Karpas-422 (cell line): ENCODE measurements around the gene ASTN2. TPM values are rescaled to one million over a fixed set of nuclear protein-coding genes. Genes with fewer than 3 reads are reported as not detected.

ENCODE experiments used
- DNase-seq: peaks from one replicate; pipeline ENCODE4 v3.0.0-alpha.2; 2015
- H2AFZ ChIP-seq: fragments of 200-600 bp; sonication (generic); 2 replicates; pipeline ENCODE4 v1.6.1; 2014; ENCODE audit warnings: antibody characterized with exemption, low read length, mixed read lengths
- H3K27ac ChIP-seq: fragments of 200-600 bp; sonication (generic); 2 replicates; pipeline ENCODE4 v1.5.1; 2014; ENCODE audit warnings: mild to moderate bottlenecking, low read length, moderate library complexity
- H3K27me3 ChIP-seq: fragments of 200-600 bp; sonication (generic); 2 replicates; pipeline ENCODE4 v1.6.1; 2014; ENCODE audit warnings: low read length, mixed read lengths
- H3K36me3 ChIP-seq: fragments of 200-600 bp; sonication (generic); 2 replicates; pipeline ENCODE4 v1.6.1; 2014; ENCODE audit warnings: low read length, mixed read lengths; ENCODE audit not compliant: insufficient read depth
- H3K4me1 ChIP-seq: fragments of 200-600 bp; sonication (generic); 2 replicates; pipeline ENCODE4 v1.6.1; 2014; ENCODE audit warnings: mild to moderate bottlenecking, low read length, mixed read lengths
- H3K4me2 ChIP-seq: fragments of 200-600 bp; sonication (generic); 2 replicates; pipeline ENCODE4 v1.6.1; 2014; ENCODE audit warnings: low read length, low read depth, mild to moderate bottlenecking; ENCODE audit not compliant: poor library complexity, severe bottlenecking
- H3K4me3 ChIP-seq: fragments of 200-600 bp; sonication (generic); 2 replicates; pipeline ENCODE4 v1.5.1; 2014; ENCODE audit warnings: mild to moderate bottlenecking, antibody characterized with exemption, low read length, mixed read lengths
- H3K79me2 ChIP-seq: fragments of 200-600 bp; sonication (generic); 2 replicates; pipeline ENCODE4 v1.6.1; 2014; ENCODE audit warnings: mild to moderate bottlenecking, low read length, mixed read lengths
- H3K9ac ChIP-seq: fragments of 200-600 bp; sonication (generic); 2 replicates; pipeline ENCODE4 v1.6.0; 2014; ENCODE audit warnings: low read length
- H3K9me2 ChIP-seq: fragments of 200-600 bp; sonication (generic), shearing (Covaris generic); replicated peaks from 2 replicates; pipeline ENCODE4 v1.6.0; 2014; ENCODE audit warnings: mild to moderate bottlenecking, low read length, moderate library complexity; ENCODE audit not compliant: insufficient read depth
- H3K9me3 ChIP-seq: fragments of 300-700, 200-600 bp; sonication (generic); 2 replicates; pipeline ENCODE4 v1.6.1; 2014; ENCODE audit warnings: low read length, mixed read lengths
- H4K20me1 ChIP-seq: fragments of 200-600 bp; sonication (generic); 2 replicates; pipeline ENCODE4 v1.6.1; 2014; ENCODE audit warnings: mild to moderate bottlenecking, antibody characterized with exemption, low read length, low read depth; ENCODE audit not compliant: insufficient read depth
- total RNA-seq: library from RNA; depleted of rRNA; stranded (reverse); fragments of >200 nt; shearing (Covaris generic); gene quantifications from 2 replicates; pipeline ENCODE4 v1.2.3, GENCODE V29; 2014; ENCODE audit warnings: low replicate concordance

ASTN2 gene
- total RNA-seq, 1 experiment from 2014 or later, result 5.3 TPM

DNA sequence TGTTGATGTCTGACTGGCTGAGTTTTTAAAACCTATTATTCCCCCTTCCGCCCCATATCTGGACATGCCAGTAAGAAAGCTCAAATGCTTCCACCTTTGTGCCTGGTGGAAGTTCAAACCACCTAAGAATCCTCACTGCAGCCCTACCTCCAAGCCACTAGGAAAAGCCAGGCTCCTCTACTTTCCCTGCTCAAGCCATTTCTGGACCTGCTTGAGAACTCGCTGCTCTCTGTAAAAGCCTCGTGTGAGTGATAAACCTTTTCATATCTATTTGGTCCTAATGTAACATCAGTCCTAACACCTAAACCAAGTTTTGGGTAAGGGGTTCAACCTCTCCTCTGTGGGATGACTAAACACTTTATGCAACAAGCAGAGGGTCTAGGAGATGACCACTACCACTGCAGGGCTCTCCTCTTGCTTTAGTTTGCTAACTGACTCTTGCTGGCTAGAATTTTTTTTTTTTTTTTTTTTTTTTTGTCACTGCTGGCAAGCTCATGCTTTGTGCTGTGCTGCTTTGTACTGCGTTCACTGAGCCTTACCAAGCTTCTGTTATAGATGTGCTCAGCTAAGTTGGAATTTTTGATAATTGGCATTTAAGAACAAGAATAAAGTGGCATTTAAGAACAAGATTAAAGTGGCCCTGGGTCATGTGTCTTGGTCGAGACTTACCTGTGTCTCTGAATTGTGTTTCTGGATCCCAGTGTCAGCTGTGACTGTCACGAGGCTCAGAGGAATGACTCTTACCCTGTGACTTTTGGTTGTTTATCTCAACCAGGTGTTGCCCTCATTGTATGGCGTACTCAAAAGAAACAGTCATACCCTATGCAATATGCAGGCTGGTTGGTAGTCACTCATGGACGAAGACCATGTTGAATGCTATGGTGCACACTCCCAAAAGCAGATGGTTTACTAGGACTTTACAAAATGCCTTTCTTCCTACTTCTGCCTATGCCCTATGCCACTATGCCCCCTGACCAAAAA is 708.3 kb downstream of the ASTN2 start:
- H3K27me3 ChIP-seq, result no peaks in the 10 kb centered on the region
- no peak overlapping the region for H3K9ac ChIP-seq
- H3K79me2 ChIP-seq, result no peaks in the 10 kb centered on the region
- H3K4me3 ChIP-seq, result no peak overlapping the region
- no peak for DNase-seq
- H3K9me2 ChIP-seq, result no peaks in the 10 kb centered on the region
- H3K36me3 ChIP-seq, result no peaks in the 10 kb centered on the region
- H3K27ac ChIP-seq, result no peak overlapping the region
- no peak overlapping the region for H2AFZ ChIP-seq
- no peaks in the 10 kb centered on the region for H3K9me3 ChIP-seq
- H4K20me1 ChIP-seq, result 0 out of 2 replicates have a peak, but pooled peaks cover 10% of the 10 kb centered on the region
- H3K4me2 ChIP-seq, result no peak overlapping the region
- no peaks in the 10 kb centered on the region for H3K4me1 ChIP-seq

DNA sequence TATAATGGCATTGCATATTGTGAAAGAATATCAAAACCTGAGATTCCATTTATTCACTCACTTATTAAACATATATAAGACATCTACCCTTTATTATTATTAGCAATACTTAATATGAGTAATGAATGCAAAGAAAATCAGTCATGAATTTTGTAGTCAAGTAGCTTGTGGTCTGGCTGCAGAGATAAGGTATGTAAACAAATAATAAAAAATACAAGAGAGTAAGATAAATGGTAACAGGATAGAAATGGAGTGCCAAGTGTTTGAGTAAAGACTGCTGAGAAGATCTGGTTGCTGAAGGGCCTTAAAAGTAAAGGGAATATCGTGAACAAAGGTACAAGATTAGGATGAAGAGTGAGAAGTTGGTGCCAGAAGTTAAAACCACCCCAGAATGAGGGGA is 709.3 kb downstream of the ASTN2 start:
- Histone ChIP-seq H3K79me2 (no peaks in the 10 kb centered on the region), H3K9ac (no peak overlapping the region), H3K4me3 (no peak overlapping the region), H3K9me2 (no peaks in the 10 kb centered on the region), H3K4me1 (no peaks in the 10 kb centered on the region), H3K27me3 (no peaks in the 10 kb centered on the region), H2AFZ (no peak overlapping the region), H3K36me3 (0 out of 2 replicates have a peak, but pooled peaks cover 1% of the 10 kb centered on the region), H3K4me2 (no peak overlapping the region), H3K27ac (no peak overlapping the region), H3K9me3 (no peaks in the 10 kb centered on the region), H4K20me1 (0 out of 2 replicates have a peak, but pooled peaks cover 10% of the 10 kb centered on the region)
- no peak for DNase-seq

DNA sequence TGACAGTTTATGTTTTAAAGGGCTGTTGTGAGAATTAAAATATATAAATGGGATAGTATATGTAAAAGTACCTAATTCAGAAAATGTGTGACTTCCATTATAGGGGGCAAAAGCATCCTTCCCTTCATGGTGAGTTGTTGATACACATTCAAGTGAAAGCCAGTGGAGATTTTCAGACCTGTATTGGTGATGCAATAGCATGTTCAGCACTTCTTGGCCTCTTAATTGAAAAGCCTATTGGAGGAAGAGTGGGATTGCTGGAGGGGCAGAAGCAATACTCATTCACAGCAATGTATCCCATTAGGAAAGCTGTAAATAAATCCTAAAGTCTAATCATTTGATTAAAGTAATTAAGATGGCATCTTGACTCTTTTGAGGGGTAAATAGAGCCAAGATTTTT is 710.4 kb downstream of the ASTN2 start:
- Histone ChIP-seq H3K9me3 (no peaks in the 10 kb centered on the region), H2AFZ (no peak overlapping the region), H3K4me2 (no peak overlapping the region), H3K4me1 (no peaks in the 10 kb centered on the region), H3K27ac (no peak overlapping the region), H4K20me1 (peaks cover 10% of the 10 kb centered on the region; the same call in 1 of the 2 replicates), H3K79me2 (no peaks in the 10 kb centered on the region), H3K9ac (no peak overlapping the region), H3K4me3 (no peak overlapping the region), H3K27me3 (no peaks in the 10 kb centered on the region), H3K36me3 (peaks cover 10% of the 10 kb centered on the region), H3K9me2 (no peaks in the 10 kb centered on the region)
- DNase-seq, result no peak

DNA sequence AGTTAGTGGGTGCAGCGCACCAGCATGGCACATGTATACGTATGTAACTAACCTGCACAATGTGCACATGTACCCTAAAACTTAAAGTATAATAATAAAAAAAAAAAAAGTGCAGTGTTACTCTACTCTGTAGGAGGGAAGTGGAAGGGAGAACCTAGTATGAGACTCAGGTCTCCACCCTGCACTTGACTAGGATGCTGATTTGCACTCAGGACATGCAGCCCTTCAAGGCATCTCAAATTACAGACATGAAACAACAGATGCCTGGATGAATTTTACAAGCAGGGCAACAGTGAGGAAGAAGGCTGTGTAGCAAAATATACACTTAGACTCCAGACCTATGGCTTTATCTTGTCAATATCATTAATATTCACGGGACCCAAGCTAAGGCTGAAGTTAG is 711.2 kb downstream of the ASTN2 start:
- Histone ChIP-seq H3K36me3 (peaks cover 10% of the 10 kb centered on the region), H3K27ac (no peak overlapping the region), H3K9ac (no peak overlapping the region), H3K9me2 (no peaks in the 10 kb centered on the region), H4K20me1 (peaks cover 10% of the 10 kb centered on the region; the same call in 1 of the 2 replicates), H3K4me3 (no peak overlapping the region), H3K27me3 (no peaks in the 10 kb centered on the region), H2AFZ (no peak overlapping the region), H3K9me3 (no peaks in the 10 kb centered on the region), H3K4me1 (no peaks in the 10 kb centered on the region), H3K79me2 (no peaks in the 10 kb centered on the region), H3K4me2 (no peak overlapping the region)
- no peak for DNase-seq

DNA sequence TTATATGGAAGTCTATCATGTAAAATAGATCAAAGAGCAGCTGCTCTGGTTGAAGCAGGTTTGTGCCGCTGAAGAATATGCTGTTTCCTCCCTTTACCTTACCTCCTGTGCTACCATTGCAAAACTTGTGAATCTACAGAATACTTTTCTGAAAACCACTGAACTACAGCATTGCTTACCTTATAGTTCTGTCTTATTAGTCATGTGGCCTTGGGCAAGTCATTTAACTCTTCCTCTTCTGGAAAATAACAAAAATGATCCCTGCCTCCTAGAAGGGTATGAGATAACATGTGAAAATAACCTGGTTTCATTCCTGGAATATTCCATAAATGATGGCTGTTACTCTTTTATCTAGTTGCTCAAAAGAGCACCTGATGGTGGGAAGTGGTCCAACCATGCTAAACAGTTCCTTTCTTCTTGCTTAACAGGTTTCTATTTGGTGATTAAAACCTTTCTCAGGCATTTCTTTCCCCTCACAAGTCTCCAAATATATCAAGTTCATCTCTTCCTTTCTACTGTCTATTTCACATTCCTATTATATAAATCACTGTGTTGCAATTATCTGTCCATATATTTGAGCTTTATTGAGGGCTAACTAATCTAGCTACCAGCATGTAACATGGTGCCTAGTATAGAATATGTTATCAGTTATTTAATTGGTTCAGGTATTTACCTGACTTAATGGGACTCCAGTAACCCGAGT is 712.8 kb downstream of the ASTN2 start:
- Histone ChIP-seq H3K36me3 (peaks cover 14% of the 10 kb centered on the region), H3K9ac (no peak overlapping the region), H3K27ac (no peak overlapping the region), H2AFZ (no peak overlapping the region), H3K4me3 (no peak overlapping the region), H4K20me1 (peaks cover 10% of the 10 kb centered on the region), H3K4me2 (no peak overlapping the region), H3K9me3 (no peaks in the 10 kb centered on the region), H3K27me3 (no peaks in the 10 kb centered on the region), H3K9me2 (no peaks in the 10 kb centered on the region), H3K4me1 (no peaks in the 10 kb centered on the region), H3K79me2 (peaks cover 4% of the 10 kb centered on the region; the same call in 1 of the 2 replicates)
- DNase-seq, result no peak

DNA sequence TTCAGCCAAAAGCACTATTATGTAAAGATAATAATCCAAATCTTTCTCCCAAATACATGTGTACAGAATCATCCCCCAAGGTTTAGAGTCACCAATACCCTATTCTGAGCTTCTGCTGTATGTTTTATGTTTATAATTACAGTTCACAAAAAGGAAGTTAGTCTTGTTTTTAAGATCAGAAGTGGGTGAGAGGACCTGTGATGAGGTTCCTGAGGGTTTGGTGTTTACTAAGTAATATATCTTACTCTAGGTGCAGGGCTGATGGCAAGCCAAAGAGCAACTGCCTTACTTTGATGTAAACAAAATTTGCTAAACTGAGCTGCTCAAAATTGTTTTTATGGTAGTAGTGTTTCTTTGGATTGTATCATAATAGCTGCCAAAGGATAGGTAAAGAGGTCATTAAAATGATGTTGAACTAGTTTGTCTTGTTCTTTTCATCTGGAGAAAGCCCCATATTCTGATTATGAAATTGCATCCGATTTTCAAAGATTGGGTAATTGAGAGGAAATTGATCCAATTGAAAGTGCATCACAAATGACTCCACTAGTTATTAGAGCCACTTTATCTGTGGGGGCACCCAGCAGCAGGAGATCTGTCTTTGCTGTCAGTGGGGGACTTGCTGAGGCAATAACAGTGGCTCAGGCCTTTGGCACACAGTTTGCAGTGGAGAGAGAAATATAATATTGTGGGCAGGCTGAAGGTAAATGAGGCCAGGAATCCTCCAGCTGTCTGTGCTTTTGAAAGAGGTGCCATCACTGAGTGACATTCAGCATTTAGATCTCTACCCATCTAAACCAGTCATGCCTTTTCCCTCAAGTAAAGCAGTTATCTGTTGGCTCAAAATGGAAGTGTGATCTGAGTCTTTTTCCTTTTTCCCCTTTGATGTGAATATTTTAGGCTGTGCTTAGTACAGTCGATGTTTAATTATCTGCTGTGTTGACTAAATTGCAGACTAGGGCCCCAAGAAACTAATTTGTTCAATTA is 713.7 kb downstream of the ASTN2 start:
- Histone ChIP-seq H3K27ac (no peak overlapping the region), H3K79me2 (peaks cover 10% of the 10 kb centered on the region; the same call in 1 of the 2 replicates), H3K4me1 (no peaks in the 10 kb centered on the region), H3K9ac (no peak overlapping the region), H3K9me3 (no peaks in the 10 kb centered on the region), H2AFZ (no peak overlapping the region), H3K9me2 (no peaks in the 10 kb centered on the region), H4K20me1 (peaks cover 6% of the 10 kb centered on the region), H3K4me2 (no peak overlapping the region), H3K4me3 (no peak overlapping the region), H3K36me3 (peaks cover 14% of the 10 kb centered on the region), H3K27me3 (no peaks in the 10 kb centered on the region)
- no peak for DNase-seq

DNA sequence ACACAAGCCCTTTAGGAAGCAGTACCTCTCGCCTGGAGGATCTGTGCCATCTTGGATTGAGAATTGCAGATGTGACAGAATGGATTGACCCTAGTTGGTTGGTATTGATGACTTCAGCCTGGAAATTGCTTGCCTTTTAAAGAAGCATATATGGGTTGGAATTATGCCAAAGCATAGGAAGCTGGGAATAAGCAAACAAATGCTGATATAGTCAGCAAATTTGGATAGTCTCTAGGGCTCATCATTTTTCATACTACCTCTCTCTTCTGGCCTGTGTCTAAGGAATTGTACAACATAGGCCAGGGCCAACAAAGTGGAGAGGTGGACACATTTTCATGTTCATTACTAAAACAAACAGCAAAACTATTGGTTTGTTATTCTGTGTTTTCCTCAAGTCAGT is 714.6 kb downstream of the ASTN2 start:
- Histone ChIP-seq H3K27ac (no peak overlapping the region), H3K4me2 (no peak overlapping the region)

More for the DNA sequence above, 714.6 kb downstream of the ASTN2 start:
- H3K4me3 ChIP-seq, result no peak overlapping the region
- peaks cover 3% of the 10 kb centered on the region for H4K20me1 ChIP-seq
- H3K79me2 ChIP-seq, result peaks cover 19% of the 10 kb centered on the region
- DNase-seq, result no peak
- no peak overlapping the region for H2AFZ ChIP-seq
- H3K9me2 ChIP-seq, result no peaks in the 10 kb centered on the region
- H3K9me3 ChIP-seq, result no peaks in the 10 kb centered on the region
- H3K4me1 ChIP-seq, result peaks cover 8% of the 10 kb centered on the region
- peaks cover 14% of the 10 kb centered on the region for H3K36me3 ChIP-seq
- no peak overlapping the region for H3K9ac ChIP-seq
- H3K27me3 ChIP-seq, result no peaks in the 10 kb centered on the region
